ENCODE data around the gene CEP44. TPM values are rescaled to one million over a fixed set of nuclear protein-coding genes. Genes with fewer than 3 reads are reported as not detected.

Gene CEP44, protein sequence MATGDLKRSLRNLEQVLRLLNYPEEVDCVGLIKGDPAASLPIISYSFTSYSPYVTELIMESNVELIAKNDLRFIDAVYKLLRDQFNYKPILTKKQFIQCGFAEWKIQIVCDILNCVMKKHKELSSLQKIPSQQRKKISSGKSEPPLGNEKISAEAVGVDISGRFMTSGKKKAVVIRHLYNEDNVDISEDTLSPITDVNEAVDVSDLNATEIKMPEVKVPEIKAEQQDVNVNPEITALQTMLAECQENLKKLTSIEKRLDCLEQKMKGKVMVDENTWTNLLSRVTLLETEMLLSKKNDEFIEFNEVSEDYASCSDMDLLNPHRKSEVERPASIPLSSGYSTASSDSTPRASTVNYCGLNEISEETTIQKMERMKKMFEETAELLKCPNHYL
- 8.2 and 9.5 TPM in 2 replicates for total RNA-seq

DNA sequence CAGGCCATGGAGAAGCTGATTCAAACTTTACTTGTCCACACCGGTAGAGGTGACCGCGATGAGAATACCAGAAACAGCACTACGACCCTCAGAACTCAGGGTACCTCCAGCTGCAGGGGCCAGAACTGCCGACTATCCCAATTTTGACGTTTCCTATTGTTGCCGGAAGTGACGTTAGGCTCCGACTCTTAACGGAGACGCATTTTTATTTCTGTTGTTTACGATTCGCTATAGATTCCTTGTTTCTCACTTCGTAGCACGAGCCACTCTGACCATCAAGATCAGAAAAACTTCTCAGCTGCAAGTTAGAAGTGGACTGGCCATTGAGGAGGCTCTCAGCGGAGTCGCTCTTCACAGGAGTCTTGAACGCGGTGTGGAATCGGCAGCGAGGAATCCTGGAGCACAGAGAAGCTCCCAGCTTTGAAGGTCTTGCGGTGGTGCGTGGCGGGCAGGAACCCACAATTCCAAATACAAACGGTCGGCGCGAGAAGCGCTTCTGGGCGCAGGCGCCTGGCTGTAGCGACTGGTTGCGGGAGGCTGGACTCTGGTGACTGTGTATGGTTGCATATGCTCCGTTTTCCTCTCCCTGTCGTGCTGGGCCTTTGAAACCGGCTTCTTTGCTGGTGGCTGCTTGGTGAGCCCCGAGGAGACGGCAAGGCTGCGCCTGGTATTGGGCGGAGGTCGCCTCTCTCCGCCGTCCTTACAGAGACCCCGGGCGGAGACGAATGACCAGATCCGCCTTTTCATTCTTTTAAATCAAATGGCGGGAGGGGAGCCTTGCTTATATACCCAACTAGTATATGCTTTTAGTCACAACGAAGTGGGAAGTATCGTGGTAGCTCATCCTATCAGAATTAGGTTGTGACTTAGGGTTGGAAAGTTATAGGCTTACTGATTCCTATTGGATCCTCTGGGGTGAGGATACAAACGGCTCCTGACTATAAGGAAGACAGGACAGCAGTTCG lies at the start of gene CEP44, which contains the start of gene FBXO8:
TSS of gene CEP44 (plus strand) at position 405 of the 965 bp plus-strand sequence. CDS start 15,211 bp downstream, outside the sequence.
TSS of gene FBXO8 (minus strand) at position 161 of the 965 bp plus-strand sequence. CDS start 20,575 bp downstream, outside the sequence.

Other genes with a start within 250 kb of the CEP44 start
- gene FBXO8, start 244 bp upstream of the CEP44 start, total RNA-seq: 14.7 and 16.5 TPM in 2 replicates
- gene HPGD, start 238.6 kb downstream of the CEP44 start, total RNA-seq: not detected in 2 replicates